SJCRH30 (cell line): ENCODE measurements around the gene APOBEC3F. TPM values are rescaled to one million over a fixed set of nuclear protein-coding genes. Genes with fewer than 3 reads are reported as not detected.
"Not testable (repeated sequence)": the region's sequence is repeated elsewhere in the genome, so short reads cannot be mapped to it uniquely, and the experiment has no call there.

Source experiments
- DNase-seq, 2 experiments: peaks; one replicate each; pipeline ENCODE4 v3.0.0-alpha.2; 2015 to 2020
- H3K27ac ChIP-seq: fragments of 250-450 bp; sonication (Bioruptor Pico); 2 replicates; pipeline ENCODE4 v1.5.1; 2020; ENCODE audit warnings: mild to moderate bottlenecking, moderate library complexity
- H3K27me3 ChIP-seq: fragments of 250-450 bp; sonication (Bioruptor Pico); 2 replicates; pipeline ENCODE4 v1.5.1; 2020; ENCODE audit warnings: mild to moderate bottlenecking, moderate library complexity
- H3K36me3 ChIP-seq: fragments of 250-450 bp; sonication (Bioruptor Pico); 2 replicates; pipeline ENCODE4 v1.5.1; 2020; ENCODE audit warnings: mild to moderate bottlenecking, moderate library complexity
- H3K4me1 ChIP-seq: fragments of 250-450 bp; sonication (Bioruptor Pico); 2 replicates; pipeline ENCODE4 v1.5.1; 2020; ENCODE audit warnings: mild to moderate bottlenecking, moderate library complexity
- H3K4me3 ChIP-seq: fragments of 250-450 bp; sonication (Bioruptor Pico); 2 replicates; pipeline ENCODE4 v1.5.1; 2020; ENCODE audit warnings: mild to moderate bottlenecking, moderate library complexity
- H3K9me3 ChIP-seq: fragments of 250-450 bp; sonication (Bioruptor Pico); replicated peaks from 2 replicates; pipeline ENCODE4 v1.5.1; 2020; ENCODE audit warnings: mild to moderate bottlenecking, moderate library complexity
- total RNA-seq: library from RNA; depleted of rRNA; stranded (reverse); fragments of >200 nt; shearing (Covaris generic); gene quantifications from 2 replicates; pipeline ENCODE4 v1.2.3, GENCODE V29; 2014

APOBEC3F gene
- total RNA-seq, 1 experiment from 2014 or later, result not detected

DNA sequence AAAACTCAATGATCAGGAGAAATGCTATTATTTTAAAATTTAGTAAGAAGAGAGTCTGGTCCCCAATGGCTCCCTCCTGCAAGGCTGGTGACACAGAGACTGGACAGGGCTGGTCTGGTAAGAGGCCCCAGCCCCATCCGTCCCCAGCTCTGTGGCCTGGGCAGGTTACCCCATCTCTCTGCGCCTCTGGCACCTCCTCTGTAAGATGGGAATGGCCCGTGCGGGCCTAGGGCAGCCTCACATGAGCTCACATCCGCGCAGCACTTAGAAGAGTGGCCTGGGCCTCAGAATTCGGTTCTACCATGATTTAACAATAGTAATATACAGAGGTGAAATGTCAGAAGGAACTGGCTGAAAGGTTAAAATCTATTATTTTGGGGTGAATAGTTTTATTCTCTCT is 1.2 kb downstream of the APOBEC3F start:
- DNase-seq, result no peak
- H3K4me3 ChIP-seq, result no peak overlapping the region
- no peak overlapping the region for H3K27ac ChIP-seq
- H3K27me3 ChIP-seq, result no peaks in the 10 kb centered on the region
- no peaks in the 10 kb centered on the region for H3K4me1 ChIP-seq
- H3K9me3 ChIP-seq, result no peaks in the 10 kb centered on the region
- H3K36me3 ChIP-seq, result no peaks in the 10 kb centered on the region

GRCh38 chr22:39043063-39043462 is 2.4 kb downstream of the APOBEC3F start:
- not testable (repeated sequence) for DNase-seq, H3K36me3 ChIP-seq, H3K9me3 ChIP-seq, H3K27me3 ChIP-seq, H3K4me1 ChIP-seq, H3K4me3 ChIP-seq, H3K27ac ChIP-seq

GRCh38 chr22:39045136-39045535 is 4.5 kb downstream of the APOBEC3F start:
- H3K36me3 ChIP-seq, DNase-seq: not testable (repeated sequence)

DNA sequence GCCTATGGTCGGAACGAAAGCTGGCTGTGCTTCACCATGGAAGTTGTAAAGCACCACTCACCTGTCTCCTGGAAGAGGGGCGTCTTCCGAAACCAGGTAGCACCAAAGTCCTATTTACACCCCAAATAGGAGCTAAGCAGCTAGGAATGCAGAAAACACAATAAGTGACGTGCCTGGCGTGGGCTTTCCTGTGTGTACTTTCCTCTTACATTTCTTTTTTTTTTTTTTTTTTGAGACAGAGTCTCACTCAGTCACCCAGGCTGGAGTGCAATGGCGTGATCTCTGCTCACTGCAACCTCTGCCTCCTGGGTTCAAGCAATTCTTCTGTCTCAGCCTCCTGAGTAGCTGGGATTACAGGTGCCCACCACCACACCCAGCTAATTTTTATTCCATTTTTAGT is 8.8 kb downstream of the APOBEC3F start:
- H3K27ac ChIP-seq, H3K4me3 ChIP-seq, H3K9me3 ChIP-seq, H3K4me1 ChIP-seq, H3K27me3 ChIP-seq, H3K36me3 ChIP-seq, DNase-seq: not testable (repeated sequence)

More at GRCh38 chr22:39045136-39045535, 4.5 kb downstream of the APOBEC3F start:
- H3K27me3 ChIP-seq, H3K4me1 ChIP-seq, H3K9me3 ChIP-seq, H3K27ac ChIP-seq, H3K4me3 ChIP-seq: not testable (repeated sequence)

DNA sequence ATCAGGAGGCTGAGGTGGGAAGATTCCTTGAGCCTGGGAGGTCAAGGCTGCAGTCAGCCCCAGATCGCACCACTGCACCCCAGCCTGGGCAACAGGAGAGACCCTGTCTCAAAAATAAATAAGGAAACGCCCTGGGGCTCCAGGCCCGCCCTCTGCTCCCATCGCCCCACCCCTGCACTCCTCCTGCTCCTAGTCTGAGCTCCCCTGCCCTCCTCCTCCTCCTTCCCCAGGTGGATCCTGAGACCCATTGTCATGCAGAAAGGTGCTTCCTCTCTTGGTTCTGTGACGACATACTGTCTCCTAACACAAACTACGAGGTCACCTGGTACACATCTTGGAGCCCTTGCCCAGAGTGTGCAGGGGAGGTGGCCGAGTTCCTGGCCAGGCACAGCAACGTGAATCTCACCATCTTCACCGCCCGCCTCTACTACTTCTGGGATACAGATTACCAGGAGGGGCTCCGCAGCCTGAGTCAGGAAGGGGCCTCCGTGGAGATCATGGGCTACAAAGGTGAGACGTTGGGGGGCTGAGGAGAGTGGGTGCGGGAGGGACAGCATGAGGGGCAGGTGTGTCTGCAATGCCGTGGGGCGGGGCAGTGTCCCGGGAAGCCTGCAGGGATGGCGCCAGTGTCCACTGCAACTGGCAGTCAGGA is 11.3 kb downstream of the APOBEC3F start:
- not testable (repeated sequence) for H3K36me3 ChIP-seq, H3K4me1 ChIP-seq, H3K27me3 ChIP-seq, H3K27ac ChIP-seq, H3K4me3 ChIP-seq, DNase-seq, H3K9me3 ChIP-seq

GRCh38 chr22:39055658-39056057 is 15.0 kb downstream of the APOBEC3F start:
- no peak for DNase-seq
- Histone ChIP-seq H3K4me3 (no peak overlapping the region), H3K36me3 (no peaks in the 10 kb centered on the region), H3K27ac (no peak overlapping the region), H3K27me3 (no peaks in the 10 kb centered on the region), H3K4me1 (no peaks in the 10 kb centered on the region), H3K9me3 (no peaks in the 10 kb centered on the region)

DNA sequence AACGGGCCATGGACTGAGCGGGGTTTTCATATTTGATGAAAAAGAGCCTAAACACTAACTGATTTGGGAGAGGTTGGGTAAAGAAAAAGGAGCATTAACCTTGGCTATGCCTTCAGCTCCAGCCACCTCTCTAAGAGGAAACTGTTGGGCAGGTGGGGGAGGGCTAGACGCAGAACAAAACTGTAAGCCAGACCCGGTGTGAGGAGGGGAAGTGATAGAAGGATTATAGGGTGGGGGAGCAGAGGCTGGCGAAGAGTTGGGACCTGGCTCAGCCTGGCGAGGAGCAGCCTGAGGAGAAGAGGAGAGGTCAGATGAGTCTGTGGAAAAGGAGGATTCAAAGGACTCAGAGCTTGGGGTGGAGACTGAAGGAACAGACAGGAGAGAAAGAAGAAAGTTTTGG is 20.6 kb downstream of the APOBEC3F start:
- not testable (repeated sequence) for DNase-seq, H3K36me3 ChIP-seq, H3K4me3 ChIP-seq, H3K27ac ChIP-seq, H3K4me1 ChIP-seq, H3K27me3 ChIP-seq, H3K9me3 ChIP-seq

- not testable (repeated sequence) for H3K4me3 ChIP-seq, DNase-seq, H3K4me1 ChIP-seq, H3K36me3 ChIP-seq, H3K27me3 ChIP-seq, H3K27ac ChIP-seq, H3K9me3 ChIP-seq
These were observed 21.3 kb downstream of the APOBEC3F start for GRCh38 chr22:39061951-39062350.

DNA sequence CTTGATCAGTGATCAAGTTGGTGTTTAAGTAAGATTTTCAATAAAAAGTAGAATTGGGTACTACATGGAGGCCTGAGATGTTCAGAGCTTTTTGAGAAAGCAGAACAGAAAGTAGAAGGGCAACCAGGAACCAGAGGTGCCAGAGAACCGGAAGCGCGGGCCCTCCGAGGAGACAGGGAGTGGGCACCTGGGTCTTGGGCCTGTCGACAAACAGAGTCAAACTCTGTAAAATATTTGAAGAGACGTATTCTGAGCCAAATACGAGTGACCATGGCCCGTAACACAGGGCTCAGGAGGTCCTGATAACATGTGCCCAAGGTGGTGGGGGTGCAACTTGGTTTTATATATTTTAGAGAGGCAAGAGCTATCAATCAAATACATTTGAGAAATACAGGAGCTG is 23.2 kb downstream of the APOBEC3F start:
- H3K36me3 ChIP-seq, DNase-seq, H3K27me3 ChIP-seq, H3K4me3 ChIP-seq, H3K4me1 ChIP-seq, H3K9me3 ChIP-seq, H3K27ac ChIP-seq: not testable (repeated sequence)

DNA sequence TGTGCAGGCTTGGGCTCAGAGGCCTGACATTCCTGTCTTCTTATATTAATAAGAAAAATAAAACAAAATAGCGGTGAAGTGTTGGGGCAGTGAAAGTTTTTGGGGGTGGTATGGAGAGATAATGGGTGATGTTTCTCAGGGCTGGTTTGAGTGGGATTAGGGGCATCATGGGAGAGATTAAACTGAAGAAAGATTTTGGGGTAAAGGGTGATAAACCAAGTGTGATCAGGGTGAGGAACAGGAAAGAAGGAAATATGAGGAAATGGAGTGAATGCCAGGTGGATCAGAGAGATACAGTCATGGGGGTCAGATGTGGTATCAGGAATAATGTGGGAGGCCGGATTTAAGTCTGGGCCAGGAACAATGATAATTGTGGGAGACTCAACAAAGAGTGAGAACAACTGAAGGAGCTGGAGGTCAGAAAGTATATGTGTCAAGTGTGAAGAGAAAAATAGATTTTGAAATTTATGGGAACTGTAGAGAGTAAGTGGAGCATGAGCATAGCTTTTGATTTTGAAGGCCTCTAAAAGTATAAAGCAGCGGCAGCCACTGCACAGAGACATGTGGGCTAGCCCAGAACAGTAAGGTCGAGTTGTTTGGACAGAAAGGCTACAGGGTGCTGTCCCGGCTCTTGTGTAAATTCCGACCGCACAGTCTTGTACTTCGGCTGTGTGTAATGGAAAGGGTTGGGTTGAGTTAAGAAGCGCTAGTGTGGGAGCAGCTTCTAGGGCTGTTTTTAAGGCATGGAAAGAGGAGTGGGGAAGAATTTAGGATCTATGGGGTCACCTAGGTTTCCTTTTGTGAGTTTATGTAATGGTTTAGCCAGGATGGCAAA is 26.0 kb downstream of the APOBEC3F start:
- not testable (repeated sequence) for H3K4me1 ChIP-seq, H3K27ac ChIP-seq, H3K27me3 ChIP-seq, H3K4me3 ChIP-seq, DNase-seq, H3K36me3 ChIP-seq, H3K9me3 ChIP-seq

GRCh38 chr22:39068033-39068785 is 27.5 kb downstream of the APOBEC3F start:
- Histone ChIP-seq H3K9me3 (no peaks in the 10 kb centered on the region), H3K27ac (no peak overlapping the region), H3K27me3 (no peaks in the 10 kb centered on the region; the same call in 1 of the 2 replicates), H3K36me3 (no peaks in the 10 kb centered on the region), H3K4me1 (no peaks in the 10 kb centered on the region), H3K4me3 (no peak overlapping the region)
- no peak for DNase-seq

DNA sequence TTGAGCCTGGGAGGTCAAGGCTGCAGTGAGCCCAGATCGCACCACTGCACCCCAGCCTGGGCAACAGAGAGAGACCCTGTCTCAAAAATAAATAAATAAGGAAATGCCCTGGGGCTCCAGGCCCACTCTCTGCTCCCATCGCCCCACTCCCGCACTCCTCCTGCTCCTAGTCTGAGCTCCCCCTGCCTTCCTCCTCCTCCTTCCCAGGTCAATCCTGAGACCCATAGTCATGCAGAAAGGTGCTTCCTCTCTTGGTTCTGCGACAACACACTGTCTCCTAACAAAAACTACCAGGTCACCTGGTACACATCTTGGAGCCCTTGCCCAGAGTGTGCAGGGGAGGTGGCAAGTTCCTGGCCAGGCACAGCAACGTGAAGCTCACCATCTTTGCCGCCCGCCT is 29.5 kb downstream of the APOBEC3F start:
- Histone ChIP-seq H3K4me1 (no peaks in the 10 kb centered on the region), H3K4me3 (no peak overlapping the region), H3K27ac (no peak overlapping the region), H3K36me3 (no peaks in the 10 kb centered on the region), H3K27me3 (no peaks in the 10 kb centered on the region; the same call in 1 of the 2 replicates), H3K9me3 (no peaks in the 10 kb centered on the region)
- no peak for DNase-seq

DNA sequence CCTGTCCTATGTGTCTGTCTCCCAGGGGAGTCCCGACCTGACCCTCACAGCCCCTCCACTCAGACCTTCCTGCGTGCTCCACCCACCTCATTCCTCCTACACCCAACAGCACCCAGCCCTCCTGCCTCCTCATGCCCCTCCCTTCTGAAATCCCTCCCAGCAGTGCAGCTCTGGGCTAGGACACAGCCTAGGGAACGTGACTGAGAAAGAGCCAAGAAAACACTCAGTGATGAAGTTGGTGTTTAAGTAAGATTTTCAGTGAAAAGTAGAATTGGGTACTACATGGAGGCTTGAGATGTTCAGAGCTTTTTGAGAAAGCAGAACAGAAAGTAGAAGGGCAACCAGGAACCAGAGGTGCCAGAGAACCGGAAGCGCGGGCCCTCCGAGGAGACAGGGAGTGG is 31.9 kb downstream of the APOBEC3F start:
- H3K27ac ChIP-seq, H3K9me3 ChIP-seq, H3K4me3 ChIP-seq, H3K36me3 ChIP-seq, H3K4me1 ChIP-seq, DNase-seq, H3K27me3 ChIP-seq: not testable (repeated sequence)

- Histone ChIP-seq H3K36me3 (no peaks in the 10 kb centered on the region), H3K27me3 (no peaks in the 10 kb centered on the region), H3K27ac (no peak overlapping the region), H3K4me1 (no peaks in the 10 kb centered on the region), H3K4me3 (no peak overlapping the region), H3K9me3 (no peaks in the 10 kb centered on the region)
- no peak for DNase-seq
These were observed 33.3 kb downstream of the APOBEC3F start for GRCh38 chr22:39073981-39074380.
